Frontal cortex (tissue), 4 donors: ENCODE data around the gene SPART. TPM values are rescaled to one million over a fixed set of nuclear protein-coding genes. Genes with fewer than 3 reads are reported as not detected.

Source experiments
- DNase-seq, 2 donors: peaks; one replicate each; pipeline ENCODE4 v3.0.0; 2012; ENCODE audit warnings: low spot score in 2 of 2
- FAIRE-seq: peaks from 2 replicates; lab custom pipeline; 2012; peaks lifted over from hg19 to GRCh38; lab: Jason Lieb, UNC
- small RNA-seq: library from RNA; depleted of rRNA; stranded (forward); fragments of <200 nt; gene quantifications from one replicate; pipeline ENCODE3, GENCODE V24; 2014
- total RNA-seq: library from RNA; depleted of rRNA; stranded (reverse); fragments of >200 nt; gene quantifications from one replicate; pipeline ENCODE4 v1.2.3, GENCODE V29; 2014
- donor health status: control.
- donor health status: control.
- donor health status: control.

Gene SPART
- total RNA-seq, 1 donor from 2014 or later, result 16.7 TPM

GRCh38 chr13:36273431-36273830 lies 72.8 kb downstream of the SPART start:
- DNase-seq, result no peak
- no peak for FAIRE-seq

- DNase-seq (no peak), FAIRE-seq (no peak)
These were observed 84.2 kb downstream of the SPART start for GRCh38 chr13:36261976-36262375.

- no peak for FAIRE-seq
- DNase-seq, result no peak
These were observed 85.2 kb downstream of the SPART start for GRCh38 chr13:36261011-36261410.

- DNase-seq (no peak), FAIRE-seq (no peak)
These were observed 86.6 kb downstream of the SPART start for GRCh38 chr13:36259361-36260137.

GRCh38 chr13:36258831-36259230 lies 87.4 kb downstream of the SPART start:
- no peak for DNase-seq

More at GRCh38 chr13:36258831-36259230, 87.4 kb downstream of the SPART start:
- FAIRE-seq, result no peak

Small RNAs within 50 kb of the gene (small RNA-seq; reads per million reads assigned to genes)
- gene RNU6-71P, result not detected

Other genes starting within 250 kb of the SPART start
- 263 TPM for gene DCLK1, start 215.0 kb downstream of the SPART start, total RNA-seq
- 4.9 TPM for gene SOHLH2, start 131.8 kb downstream of the SPART start, total RNA-seq
- gene CCDC169, start 48.6 kb downstream of the SPART start, total RNA-seq, result 6.9 TPM
- gene CCNA1, start 86.1 kb upstream of the SPART start, total RNA-seq, result 10.2 TPM